ENCODE results near the gene TOR4A. TPM values are rescaled to one million over a fixed set of nuclear protein-coding genes. Genes with fewer than 3 reads are reported as not detected.
A peak's percentile ranks its signal among the peaks of the same experiment; 100 is the strongest.

Gene TOR4A
- total RNA-seq, 2 donors from 2014 or later = 14.2 to 18.9 TPM

DNA sequence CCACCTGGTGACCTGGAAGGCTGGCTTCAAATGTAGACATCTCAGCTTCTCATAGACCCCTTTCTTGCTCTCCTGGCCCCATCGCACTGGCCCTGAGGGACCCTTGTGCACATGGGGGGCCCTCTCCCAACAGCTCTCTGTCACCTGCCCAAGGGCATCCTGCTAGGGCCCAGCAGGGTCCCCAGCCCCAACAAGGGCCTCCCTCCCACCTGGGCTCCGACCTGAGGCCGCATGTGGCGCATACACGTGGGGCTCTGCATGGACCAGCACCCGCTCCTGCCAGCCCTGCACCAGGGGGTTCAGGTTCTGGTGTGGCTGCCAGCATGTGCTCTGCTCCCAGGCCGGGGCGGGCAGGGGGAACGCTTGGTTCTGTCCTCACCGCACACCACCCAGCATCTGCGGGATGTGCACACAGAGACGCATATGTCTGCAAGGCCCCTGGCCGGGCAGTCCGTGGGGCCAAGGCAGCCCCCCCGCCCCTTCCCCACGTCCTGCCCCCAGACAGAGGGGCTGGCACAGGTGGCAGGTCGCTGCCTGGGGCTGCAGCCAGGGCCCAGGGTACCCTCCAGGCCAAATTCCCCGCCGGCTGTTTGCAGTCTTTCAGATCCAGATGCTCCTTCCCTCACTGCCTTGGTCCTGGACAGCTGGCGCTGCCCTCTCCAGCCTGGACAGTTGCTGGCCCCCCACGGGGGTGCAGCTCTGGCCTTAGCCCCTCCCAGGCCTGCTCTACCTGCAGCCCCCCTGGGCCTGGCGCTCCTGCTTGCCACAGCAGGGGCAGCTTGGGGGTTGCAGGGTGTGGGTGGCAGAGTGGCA lies 42.4 kb downstream of the TOR4A start:
- no peaks in the 10 kb centered on the region for H3K36me3 ChIP-seq (ENCODE audit: control insufficient read depth, insufficient read depth, low read length)
- H3K9me3 ChIP-seq (ENCODE audit: control insufficient read depth, low read length) = no peaks in the 10 kb centered on the region
- no peaks in the 10 kb centered on the region for H3K36me3 Mint-ChIP-seq (ENCODE audit: low read depth)
- no peak overlapping the region for H3K4me3 ChIP-seq (ENCODE audit: low read length)
- H3K4me1 Mint-ChIP-seq = peaks cover 2% of the 10 kb centered on the region
- H3K4me1 ChIP-seq (ENCODE audit: control insufficient read depth, insufficient read depth, low read length) = peaks cover under 1% of the 10 kb centered on the region
- no peak overlapping the region for H3K9ac ChIP-seq (ENCODE audit: extremely low read depth, low read length, poor library complexity, severe bottlenecking)
- H3K27ac Mint-ChIP-seq = no peak overlapping the region
- peaks cover 1% of the 10 kb centered on the region for H3K9me3 Mint-ChIP-seq
- H3K4me3 Mint-ChIP-seq = no peak overlapping the region
- DNase-seq = peak; percentile 53
- WGBS, 2 experiments (ENCODE audit: insufficient coverage in 1 of 2, insufficient read length in 1 of 2) = 91 to 92% methylated on average over 11 to 22 of the region's 22 CpGs
- no peaks in the 10 kb centered on the region for H3K27me3 ChIP-seq (ENCODE audit: control insufficient read depth, insufficient read depth, low read length, poor library complexity, severe bottlenecking)
- no peak overlapping the region for H3K27ac ChIP-seq (ENCODE audit: low read depth, low read length)
- peaks cover under 1% of the 10 kb centered on the region for H3K27me3 Mint-ChIP-seq (ENCODE audit: insufficient read depth)
- TF ChIP-seq CTCF (conservative IDR thresholded peaks at IDR 0.05) = no peak

DNA sequence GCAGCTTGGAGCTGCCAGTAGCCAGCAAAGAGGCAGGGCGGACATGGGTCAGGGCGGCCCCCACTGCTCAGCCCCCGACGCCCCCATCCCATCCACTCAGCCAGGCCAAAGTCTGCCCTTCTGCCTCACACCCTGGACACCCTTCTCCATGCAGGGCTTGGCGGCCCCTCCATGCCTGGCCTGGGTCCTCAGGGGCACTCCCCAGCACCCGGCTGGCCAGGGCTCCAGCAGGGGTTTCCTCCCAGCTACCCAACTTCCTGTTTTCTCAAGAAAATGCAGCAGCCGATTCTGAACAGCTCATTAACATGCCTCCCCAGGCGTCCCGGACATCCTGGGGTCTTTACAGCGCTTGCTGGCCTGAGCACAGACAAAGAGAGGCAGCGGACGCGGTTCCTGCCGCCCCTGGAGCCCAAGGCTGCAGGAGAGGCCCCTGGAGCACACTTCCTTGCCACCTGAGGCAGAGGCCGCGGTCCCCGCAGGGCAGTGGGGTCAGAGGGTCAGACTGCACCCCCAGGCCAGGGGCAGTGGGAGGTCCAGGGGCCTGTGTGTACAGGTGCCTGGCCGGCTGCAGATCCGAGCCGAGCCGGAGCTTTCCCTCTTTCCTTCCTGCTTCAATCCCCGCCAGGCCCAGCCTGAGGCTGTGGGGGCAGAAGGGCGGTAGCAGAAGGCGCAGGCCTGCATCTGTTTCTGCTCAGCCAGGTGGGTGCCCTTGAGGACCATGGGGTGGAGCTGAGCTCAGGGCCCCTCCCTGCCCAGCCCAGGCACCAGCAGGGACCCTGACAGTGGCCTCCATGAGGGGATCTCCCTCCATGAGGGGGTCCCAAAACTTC lies 43.2 kb downstream of the TOR4A start:
- Histone ChIP-seq H3K4me3 (ENCODE audit: low read length) (no peak overlapping the region), H3K36me3 (ENCODE audit: control insufficient read depth, insufficient read depth, low read length) (no peaks in the 10 kb centered on the region), H3K9me3 (ENCODE audit: control insufficient read depth, low read length) (no peaks in the 10 kb centered on the region), H3K4me1 (ENCODE audit: control insufficient read depth, insufficient read depth, low read length) (no peaks in the 10 kb centered on the region), H3K27ac (ENCODE audit: low read depth, low read length) (peak overlapping the region; percentile 72), H3K9ac (ENCODE audit: extremely low read depth, low read length, poor library complexity, severe bottlenecking) (no peak overlapping the region), H3K27me3 (ENCODE audit: control insufficient read depth, insufficient read depth, low read length, poor library complexity, severe bottlenecking) (no peaks in the 10 kb centered on the region)
- Mint-ChIP-seq H3K4me1 (peaks cover 2% of the 10 kb centered on the region), H3K27ac (no peak overlapping the region), H3K4me3 (no peak overlapping the region), H3K36me3 (ENCODE audit: low read depth) (no peaks in the 10 kb centered on the region), H3K9me3 (peaks cover 1% of the 10 kb centered on the region), H3K27me3 (ENCODE audit: insufficient read depth) (peaks cover 2% of the 10 kb centered on the region)
- no peak for TF ChIP-seq CTCF (conservative IDR thresholded peaks at IDR 0.05)
- peak; percentile 73 for DNase-seq
- WGBS, 2 experiments (ENCODE audit: insufficient coverage in 1 of 2, insufficient read length in 1 of 2) = 51 to 72% methylated on average over 12 to 24 of the region's 24 CpGs

DNA sequence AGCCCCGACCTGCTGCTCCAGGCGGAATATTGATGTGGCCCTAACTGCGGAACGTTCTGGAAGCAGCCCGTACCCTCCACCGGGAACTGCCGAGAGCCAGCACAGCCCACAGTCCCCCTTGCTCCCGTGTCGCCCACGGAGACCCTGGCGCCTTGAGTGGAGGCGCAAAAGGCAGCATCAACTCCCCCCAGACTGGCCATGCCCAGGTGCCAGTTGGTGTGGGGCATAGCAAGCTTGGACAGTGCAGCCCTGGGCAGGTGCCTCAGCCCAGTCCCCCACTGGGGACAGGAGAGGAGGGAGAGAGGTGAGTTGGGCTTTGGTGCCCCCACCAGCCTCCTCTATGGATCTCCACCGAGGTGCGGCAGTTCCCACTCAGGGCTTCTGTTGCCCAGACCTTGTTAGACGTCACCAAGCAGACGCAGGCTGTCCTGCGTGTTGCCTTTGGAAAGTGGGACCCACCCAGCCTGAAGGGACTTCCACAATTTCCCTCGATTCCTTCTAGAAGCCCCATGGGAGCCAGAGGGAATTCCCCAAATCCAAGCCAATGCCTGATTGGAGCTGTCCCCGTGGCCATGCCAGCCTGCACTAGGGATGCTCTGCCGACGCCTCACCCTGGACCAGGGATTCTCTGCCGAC lies 44.3 kb downstream of the TOR4A start:
- peak; percentile 36 for DNase-seq
- no peaks in the 10 kb centered on the region for H3K36me3 Mint-ChIP-seq (ENCODE audit: low read depth)
- no peak overlapping the region for H3K4me3 Mint-ChIP-seq
- whole genome bisulfite sequencing, 2 experiments (ENCODE audit: insufficient coverage in 1 of 2, insufficient read length in 1 of 2) = 94 to 95% methylated on average over 21 to 22 of the region's 22 CpGs
- H3K36me3 ChIP-seq (ENCODE audit: control insufficient read depth, insufficient read depth, low read length) = no peaks in the 10 kb centered on the region
- H3K4me3 ChIP-seq (ENCODE audit: low read length) = no peak overlapping the region
- H3K9ac ChIP-seq (ENCODE audit: extremely low read depth, low read length, poor library complexity, severe bottlenecking) = no peak overlapping the region
- H3K9me3 Mint-ChIP-seq = peaks cover 1% of the 10 kb centered on the region
- H3K27ac Mint-ChIP-seq = no peak overlapping the region
- H3K4me1 Mint-ChIP-seq = peaks cover 2% of the 10 kb centered on the region
- H3K4me1 ChIP-seq (ENCODE audit: control insufficient read depth, insufficient read depth, low read length) = no peaks in the 10 kb centered on the region
- H3K27ac ChIP-seq (ENCODE audit: low read depth, low read length) = no peak overlapping the region
- no peak for TF ChIP-seq CTCF (conservative IDR thresholded peaks at IDR 0.05)
- H3K27me3 Mint-ChIP-seq (ENCODE audit: insufficient read depth) = peaks cover 11% of the 10 kb centered on the region
- no peaks in the 10 kb centered on the region for H3K27me3 ChIP-seq (ENCODE audit: control insufficient read depth, insufficient read depth, low read length, poor library complexity, severe bottlenecking)
- H3K9me3 ChIP-seq (ENCODE audit: control insufficient read depth, low read length) = no peaks in the 10 kb centered on the region

All from endodermal cell (in vitro differentiated cells).